Tibial nerve (tissue), 4 donors: ENCODE results near the gene SLC7A10. TPM values are rescaled to one million over a fixed set of nuclear protein-coding genes. Genes with fewer than 3 reads are reported as not detected.

ENCODE experiments used
- DNase-seq, 2 donors: peaks; one replicate each; pipeline ENCODE4 v3.0.0-alpha.2; 2019; ENCODE audit warnings: low spot score in 2 of 2
- H3K27ac ChIP-seq, 4 donors: fragments of 200-600 bp; sonication (generic) in 3 of 4; one replicate each; pipeline ENCODE4 v1.5.1; 2017 to 2019; ENCODE audit warnings: mild to moderate bottlenecking in 1 of 4
- H3K27me3 ChIP-seq, 2 donors: fragments of 200-600 bp; sonication (generic) in 1 of 2; one replicate each; pipeline versions ENCODE4 v1.5.1 to v1.6.0; 2017 to 2019
- H3K36me3 ChIP-seq, 3 donors: fragments of 200-600 bp; sonication (generic); one replicate each; pipeline ENCODE4 v1.5.1; 2018 to 2019
- H3K4me1 ChIP-seq, 4 donors: fragments of 200-600 bp; sonication (generic) in 3 of 4; one replicate each; pipeline ENCODE4 v1.5.1; 2017 to 2019
- H3K4me3 ChIP-seq, 4 donors: fragments of 200-600 bp; sonication (generic) in 3 of 4; one replicate each; pipeline ENCODE4 v1.5.1; 2017 to 2019; ENCODE audit warnings: mild to moderate bottlenecking in 1 of 4, moderate library complexity in 1 of 4
- H3K9me3 ChIP-seq, 4 donors: fragments of 200-600 bp; sonication (generic) in 3 of 4; one replicate each; pipeline ENCODE4 v1.5.1; 2017 to 2019
- EP300 ChIP-seq, 2 donors: sonication (generic); formaldehyde crosslinking; IDR thresholded peaks; one replicate each; pipeline ENCODE4 v1.6.1; 2017; ENCODE audit warnings: antibody characterized with exemption in 2 of 2, mild to moderate bottlenecking in 1 of 2
- POLR2A ChIP-seq, 2 donors: fragments of 450-650 bp; IDR thresholded peaks; one replicate each; pipeline ENCODE4 v1.6.1; 2017; ENCODE audit warnings: antibody characterized with exemption in 2 of 2, mild to moderate bottlenecking in 2 of 2, moderate library complexity in 2 of 2
- WGBS, 2 donors: methylation state at CpG; one replicate each; pipeline ENCODE4 v1.1.5; 2018; 5-methylcytosine and 5-hydroxymethylcytosine counted together
- total RNA-seq, 4 donors: library from RNA; depleted of rRNA; stranded (reverse); fragments of >200 nt; gene quantifications; one replicate each; pipeline ENCODE4 v1.1.0, GENCODE V29; 2016
- TF ChIP-seq, protein P1 (sequence below), 5 experiments: fragments of 200-600 bp in 3 of 5; fragments of 450-650 bp in 2 of 5; sonication (generic) in 3 of 5; IDR thresholded peaks; one replicate each; pipeline ENCODE4 v1.5.1; 2016 to 2019; ENCODE audit warnings: antibody characterized with exemption in 5 of 5, mild to moderate bottlenecking in 3 of 5, moderate library complexity in 2 of 5

The SLC7A10 gene
- total RNA-seq, 4 donors from 2014 or later, result 4.3 to 25.8 (median 13.2) TPM

DNA sequence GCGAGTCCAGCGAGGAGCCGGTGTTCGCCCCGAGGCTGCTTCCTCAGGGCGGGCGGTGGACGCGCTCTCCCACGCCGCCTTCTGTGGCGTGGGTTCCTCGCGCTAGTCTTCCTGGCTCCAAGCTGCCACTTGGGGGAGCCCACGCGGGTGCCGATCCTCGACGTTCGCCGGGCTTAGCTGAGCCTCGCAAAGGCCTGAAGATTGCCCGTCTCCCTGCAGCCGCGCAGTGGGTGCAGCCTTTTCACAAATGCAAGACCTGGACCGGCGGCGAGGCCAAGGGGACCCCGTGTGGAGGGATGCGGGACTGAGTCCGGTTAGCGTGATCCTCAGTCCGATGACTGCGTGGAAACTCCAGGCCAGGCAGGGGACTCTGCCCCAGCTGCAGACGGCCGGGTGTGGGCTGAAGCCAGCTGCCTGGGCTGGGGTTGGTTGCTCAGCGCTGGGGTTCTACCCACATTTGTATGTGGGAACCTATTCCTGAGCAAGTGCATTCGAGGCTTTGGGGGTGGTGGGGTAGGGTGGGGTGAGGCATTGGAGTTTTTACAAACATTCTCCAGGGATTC, 48.2 kb downstream of the SLC7A10 start:
- no peak for DNase-seq
- 0% methylated on average over 20 to 37 of the region's 38 CpGs for whole genome bisulfite sequencing, 2 donors
- Histone ChIP-seq H3K36me3 (no peaks in the 10 kb centered on the region), H3K27me3 (no peaks in the 10 kb centered on the region), H3K27ac (peak overlapping the region; percentile 78 to 94 (median 92)), H3K4me3 (peak overlapping the region; percentile 78 to 92 (median 83)), H3K4me1 (peaks cover 0 to 22% (median 16%) of the 10 kb centered on the region in 4 donors), H3K9me3 (no peaks in the 10 kb centered on the region)
- TF ChIP-seq, protein P1, sequence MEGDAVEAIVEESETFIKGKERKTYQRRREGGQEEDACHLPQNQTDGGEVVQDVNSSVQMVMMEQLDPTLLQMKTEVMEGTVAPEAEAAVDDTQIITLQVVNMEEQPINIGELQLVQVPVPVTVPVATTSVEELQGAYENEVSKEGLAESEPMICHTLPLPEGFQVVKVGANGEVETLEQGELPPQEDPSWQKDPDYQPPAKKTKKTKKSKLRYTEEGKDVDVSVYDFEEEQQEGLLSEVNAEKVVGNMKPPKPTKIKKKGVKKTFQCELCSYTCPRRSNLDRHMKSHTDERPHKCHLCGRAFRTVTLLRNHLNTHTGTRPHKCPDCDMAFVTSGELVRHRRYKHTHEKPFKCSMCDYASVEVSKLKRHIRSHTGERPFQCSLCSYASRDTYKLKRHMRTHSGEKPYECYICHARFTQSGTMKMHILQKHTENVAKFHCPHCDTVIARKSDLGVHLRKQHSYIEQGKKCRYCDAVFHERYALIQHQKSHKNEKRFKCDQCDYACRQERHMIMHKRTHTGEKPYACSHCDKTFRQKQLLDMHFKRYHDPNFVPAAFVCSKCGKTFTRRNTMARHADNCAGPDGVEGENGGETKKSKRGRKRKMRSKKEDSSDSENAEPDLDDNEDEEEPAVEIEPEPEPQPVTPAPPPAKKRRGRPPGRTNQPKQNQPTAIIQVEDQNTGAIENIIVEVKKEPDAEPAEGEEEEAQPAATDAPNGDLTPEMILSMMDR (IDR thresholded peaks at IDR 0.05), result peak; percentile 34 to 68 (median 58)
- TF ChIP-seq EP300 (IDR thresholded peaks at IDR 0.05), result no peak

DNA sequence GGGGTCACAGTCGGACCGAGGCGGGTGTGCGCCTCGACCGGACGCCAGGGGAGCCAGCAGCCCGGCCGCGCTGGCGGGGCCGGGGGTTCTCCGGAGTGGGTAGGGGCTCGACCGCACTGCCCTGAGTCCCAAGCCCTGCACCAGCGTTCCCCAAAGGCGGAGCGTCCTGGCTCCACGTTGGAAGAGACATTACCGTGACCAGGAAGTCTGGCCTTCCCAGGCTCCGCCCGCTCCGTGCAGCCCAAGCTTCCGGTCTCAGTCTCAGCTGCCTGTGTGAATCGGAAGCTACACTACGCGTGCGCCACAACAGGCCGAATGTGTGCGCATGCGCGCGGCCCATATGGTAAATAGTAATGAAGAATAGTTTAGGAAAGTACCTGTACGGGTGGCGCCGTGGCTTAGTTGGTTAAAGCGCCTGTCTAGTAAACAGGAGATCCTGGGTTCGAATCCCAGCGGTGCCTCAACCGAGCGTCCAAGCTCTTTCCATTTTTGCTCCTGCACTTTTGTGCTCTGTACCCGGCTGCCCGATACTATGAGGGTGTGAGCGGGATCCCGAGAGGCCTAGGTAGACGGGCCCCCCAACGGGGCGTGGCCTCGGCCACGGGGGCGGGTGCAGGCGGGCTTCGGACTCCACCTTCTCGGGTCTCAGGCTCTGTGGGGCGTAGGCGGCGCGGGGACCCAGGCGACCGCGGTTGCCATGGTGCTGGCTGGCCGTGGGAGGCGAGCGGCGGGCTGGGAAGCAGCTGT, 48.8 kb downstream of the SLC7A10 start:
- H3K4me1 ChIP-seq, result peaks cover 0 to 22% (median 16%) of the 10 kb centered on the region in 4 donors
- DNase-seq, result peak; percentile 97 to 99
- H3K4me3 ChIP-seq, result peak overlapping the region; percentile 78 to 92 (median 83)
- H3K36me3 ChIP-seq, result no peaks in the 10 kb centered on the region
- no peaks in the 10 kb centered on the region for H3K9me3 ChIP-seq
- H3K27me3 ChIP-seq, result no peaks in the 10 kb centered on the region
- TF ChIP-seq EP300 (IDR thresholded peaks at IDR 0.05) (peak; percentile 86 to 87), POLR2A (IDR thresholded peaks at IDR 0.05) (peak; percentile 6 to 64)
- TF ChIP-seq, protein P1 (IDR thresholded peaks at IDR 0.05), result peak in 4 of 5 experiments; percentile 9 to 59 (median 38)
- WGBS, 2 donors, result 0 to 1% methylated on average over 31 to 62 of the region's 65 CpGs
- H3K27ac ChIP-seq, result peak overlapping the region; percentile 78 to 94 (median 92)

DNA sequence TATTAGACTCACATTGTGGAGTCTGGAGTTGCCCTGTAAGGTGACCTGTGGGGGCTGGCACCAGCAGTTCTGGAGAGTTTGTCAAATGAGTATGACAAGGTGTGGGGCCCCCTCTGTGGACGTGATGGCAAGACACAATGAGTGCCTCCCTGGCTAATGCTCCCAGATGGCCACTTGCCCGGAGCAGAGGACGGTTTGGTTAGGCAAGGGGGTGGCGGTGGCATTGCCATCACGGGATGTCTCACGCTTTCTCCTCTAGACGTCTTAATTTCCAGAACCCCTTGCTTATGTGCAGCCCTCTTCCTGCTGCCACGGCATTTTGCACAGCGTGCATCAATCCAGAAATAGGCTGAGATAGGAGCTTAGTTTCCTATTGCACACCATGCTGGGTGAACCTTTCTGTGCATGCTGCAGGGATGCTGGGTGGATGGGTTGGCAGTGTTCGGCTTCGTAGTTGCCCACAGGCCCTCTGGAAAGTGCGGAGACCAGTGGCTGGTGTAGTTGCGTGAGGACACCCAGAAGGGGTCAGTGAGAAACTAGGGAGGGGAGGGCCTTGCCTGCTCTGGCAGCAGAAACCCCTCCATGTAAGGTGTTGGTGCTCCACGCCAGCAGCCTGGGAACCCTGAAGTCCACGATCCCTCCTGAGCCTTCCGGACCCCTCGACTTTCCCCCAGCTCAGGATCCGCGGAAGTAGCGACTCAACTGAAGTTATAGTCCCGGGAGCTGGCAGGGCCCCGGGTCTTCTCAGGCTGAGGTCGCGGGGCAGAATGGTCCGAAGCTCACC, 49.6 kb downstream of the SLC7A10 start:
- TF ChIP-seq POLR2A (IDR thresholded peaks at IDR 0.05) (no peak), EP300 (IDR thresholded peaks at IDR 0.05) (no peak)
- TF ChIP-seq, protein P1 (IDR thresholded peaks at IDR 0.05), result no peak
- H3K4me1 ChIP-seq, result peaks cover 0 to 22% (median 16%) of the 10 kb centered on the region in 4 donors
- WGBS, 2 donors, result 14% methylated on average over 23 to 25 of the region's 25 CpGs
- no peak for DNase-seq
- H3K4me3 ChIP-seq, result peak overlapping the region; percentile 78 to 92 (median 83)
- peak overlapping the region; percentile 56 to 94 (median 92) for H3K27ac ChIP-seq
- no peaks in the 10 kb centered on the region for H3K9me3 ChIP-seq
- no peaks in the 10 kb centered on the region for H3K36me3 ChIP-seq
- H3K27me3 ChIP-seq, result no peaks in the 10 kb centered on the region

DNA sequence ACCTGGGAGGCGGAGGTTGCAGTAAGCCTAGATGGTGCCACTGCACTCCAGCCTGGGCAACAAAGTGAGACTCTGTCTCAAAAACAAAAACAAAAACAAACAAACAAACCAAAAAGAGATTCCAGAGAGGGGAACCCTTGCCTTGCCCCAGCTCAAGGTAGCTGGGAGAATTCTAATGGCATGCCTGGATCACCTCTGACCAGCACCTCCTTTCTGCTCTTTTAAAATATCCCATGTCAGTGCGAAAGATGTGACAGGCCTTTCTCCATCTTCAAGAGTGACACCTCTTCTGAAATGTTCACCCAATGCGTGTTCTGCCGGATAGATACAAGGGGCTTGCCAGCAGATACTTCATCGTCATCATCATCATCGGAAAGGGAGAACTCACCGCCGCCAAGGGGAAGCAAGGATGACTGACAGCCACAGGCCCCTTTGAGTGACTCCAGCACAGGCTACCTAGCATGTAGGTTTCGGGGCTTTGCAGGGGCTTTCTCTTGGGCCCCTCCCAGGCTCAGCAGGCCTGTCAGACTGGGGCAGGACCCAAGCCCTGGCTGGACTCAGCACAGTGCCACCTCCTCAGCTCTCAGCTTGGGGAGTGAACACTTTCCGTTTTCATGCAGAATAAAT, 50.4 kb downstream of the SLC7A10 start:
- Histone ChIP-seq H3K36me3 (no peaks in the 10 kb centered on the region), H3K4me3 (no peak overlapping the region), H3K9me3 (no peaks in the 10 kb centered on the region), H3K4me1 (peaks cover 0 to 22% (median 16%) of the 10 kb centered on the region in 4 donors), H3K27me3 (no peaks in the 10 kb centered on the region), H3K27ac (no peak overlapping the region)
- WGBS, 2 donors, result 93 to 96% methylated on average over 10 of the region's 10 CpGs
- TF ChIP-seq POLR2A (IDR thresholded peaks at IDR 0.05), result no peak
- TF ChIP-seq, protein P1 (IDR thresholded peaks at IDR 0.05), result no peak
- TF ChIP-seq EP300 (IDR thresholded peaks at IDR 0.05), result no peak
- DNase-seq, result no peak
